Femur (tissue), 1 donor: ENCODE results near the gene TRERF1.
"Not testable (repeated sequence)": the region's sequence is repeated elsewhere in the genome, so short reads cannot be mapped to it uniquely, and the experiment has no call there.

ENCODE experiments used
- DNase-seq: peaks from one replicate; pipeline ENCODE4 v3.0.0-alpha.2; 2017

TRERF1 gene

GRCh38 chr6:42335896-42336295, 115.8 kb downstream of the TRERF1 start:
- no peak for DNase-seq

- DNase-seq: no peak
Observed at GRCh38 chr6:42334870-42335269, 116.9 kb downstream of the TRERF1 start.

- no peak for DNase-seq
Observed at GRCh38 chr6:42333612-42334011, 118.1 kb downstream of the TRERF1 start.

GRCh38 chr6:42332916-42333315, 118.8 kb downstream of the TRERF1 start:
- DNase-seq: no peak

GRCh38 chr6:42331019-42331418, 120.7 kb downstream of the TRERF1 start:
- no peak for DNase-seq

GRCh38 chr6:42326248-42326647, 125.5 kb downstream of the TRERF1 start:
- no peak for DNase-seq

- not testable (repeated sequence) for DNase-seq
Observed at GRCh38 chr6:42324656-42325324, 126.9 kb downstream of the TRERF1 start.

GRCh38 chr6:42322676-42323075, 129.1 kb downstream of the TRERF1 start:
- no peak for DNase-seq

- DNase-seq: no peak
Observed at GRCh38 chr6:42321976-42322375, 129.8 kb downstream of the TRERF1 start.

- DNase-seq: no peak
Observed at GRCh38 chr6:42320762-42321161, 131.0 kb downstream of the TRERF1 start.

GRCh38 chr6:42318480-42318879, 133.2 kb downstream of the TRERF1 start:
- DNase-seq: no peak

- DNase-seq: no peak
Observed at GRCh38 chr6:42316981-42317380, 134.7 kb downstream of the TRERF1 start.

GRCh38 chr6:42315991-42316970, 135.4 kb downstream of the TRERF1 start:
- no peak for DNase-seq

- no peak for DNase-seq
Observed at GRCh38 chr6:42315259-42315990, 136.3 kb downstream of the TRERF1 start.

GRCh38 chr6:42314571-42315258, 137.0 kb downstream of the TRERF1 start:
- no peak for DNase-seq

- no peak for DNase-seq
Observed at GRCh38 chr6:42313941-42314570, 137.7 kb downstream of the TRERF1 start.

GRCh38 chr6:42313038-42313437, 138.7 kb downstream of the TRERF1 start:
- no peak for DNase-seq

GRCh38 chr6:42307141-42307470, 144.6 kb downstream of the TRERF1 start:
- DNase-seq: no peak

GRCh38 chr6:42306439-42307140, 145.1 kb downstream of the TRERF1 start:
- no peak for DNase-seq

GRCh38 chr6:42304053-42304712, 147.5 kb downstream of the TRERF1 start:
- DNase-seq: no peak

- DNase-seq: no peak
Observed at GRCh38 chr6:42302411-42302810, 149.3 kb downstream of the TRERF1 start.
